Memory B cell (primary cell): ENCODE results near the gene IPPK.

Experiments used
- ATAC-seq: fragments of 150-1000 bp; cut with Tn5 transposase; 2 replicates; pipeline ENCODE4 v1.10.0; 2021; ENCODE audit warnings: low read depth, mild to moderate bottlenecking, moderate library complexity
- DNase-seq, 2 donors: peaks; one replicate each; pipeline ENCODE4 v3.0.0; 2022; ENCODE audit warnings: low spot score in 2 of 2
- H3K27ac Mint-ChIP-seq: one replicate; pipeline ENCODE4 v1.8.0; 2022; ENCODE audit warnings: mild to moderate bottlenecking, moderate library complexity, mixed read lengths
- H3K27me3 Mint-ChIP-seq: one replicate; pipeline ENCODE4 v1.8.0; 2022; ENCODE audit warnings: mixed read lengths
- H3K36me3 Mint-ChIP-seq: one replicate; pipeline ENCODE4 v1.8.0; 2022; ENCODE audit warnings: mild to moderate bottlenecking, mixed read lengths
- H3K4me1 Mint-ChIP-seq: one replicate; pipeline ENCODE4 v1.8.0; 2022; ENCODE audit warnings: mixed read lengths
- H3K4me3 Mint-ChIP-seq: one replicate; pipeline ENCODE4 v1.8.0; 2022; ENCODE audit warnings: mild to moderate bottlenecking, moderate library complexity, mixed read lengths
- H3K9me3 Mint-ChIP-seq: one replicate; pipeline ENCODE4 v1.8.0; 2022; ENCODE audit warnings: mixed read lengths

Gene IPPK

GRCh38 chr9:92564982-92565381 is 104.9 kb downstream of the IPPK start:
- Mint-ChIP-seq H3K9me3 (peaks cover 5% of the 10 kb centered on the region), H3K27ac (no peak overlapping the region), H3K4me3 (no peak overlapping the region), H3K4me1 (no peaks in the 10 kb centered on the region), H3K36me3 (peaks cover 6% of the 10 kb centered on the region), H3K27me3 (no peaks in the 10 kb centered on the region)
- no peak for DNase-seq
- no peak for ATAC-seq

- no peak overlapping the region for H3K4me3 Mint-ChIP-seq
- ATAC-seq, result no peak
- peaks cover 5% of the 10 kb centered on the region for H3K9me3 Mint-ChIP-seq
- no peak for DNase-seq
- H3K27me3 Mint-ChIP-seq, result no peaks in the 10 kb centered on the region
- H3K27ac Mint-ChIP-seq, result no peak overlapping the region
- H3K36me3 Mint-ChIP-seq, result peaks cover 6% of the 10 kb centered on the region
- H3K4me1 Mint-ChIP-seq, result no peaks in the 10 kb centered on the region
These were observed 105.4 kb downstream of the IPPK start for GRCh38 chr9:92564504-92564903.
